ENCODE results near the gene RLBP1.

RLBP1 gene

DNA sequence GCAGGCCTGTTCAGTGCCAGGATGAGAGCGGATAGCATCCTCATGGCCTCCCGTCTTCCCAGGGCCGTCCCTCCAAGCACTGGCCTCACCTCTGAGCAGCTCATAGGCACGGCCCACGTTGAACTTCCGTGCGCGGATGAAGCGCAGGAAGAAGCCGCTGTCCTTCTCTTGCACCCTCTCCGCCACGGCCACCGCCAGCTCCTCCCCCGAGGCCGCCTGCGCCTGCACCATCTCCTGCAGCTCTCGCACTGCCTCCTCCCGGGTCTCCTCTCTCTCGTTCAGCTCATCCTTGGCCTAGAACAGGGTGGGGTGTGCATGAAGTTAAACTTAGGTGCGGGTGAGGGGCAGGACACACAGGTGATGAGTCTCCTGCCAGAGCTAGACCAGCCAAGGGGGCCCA, 4.3 kb downstream of the RLBP1 start:
- TF ChIP-seq, protein P1, sequence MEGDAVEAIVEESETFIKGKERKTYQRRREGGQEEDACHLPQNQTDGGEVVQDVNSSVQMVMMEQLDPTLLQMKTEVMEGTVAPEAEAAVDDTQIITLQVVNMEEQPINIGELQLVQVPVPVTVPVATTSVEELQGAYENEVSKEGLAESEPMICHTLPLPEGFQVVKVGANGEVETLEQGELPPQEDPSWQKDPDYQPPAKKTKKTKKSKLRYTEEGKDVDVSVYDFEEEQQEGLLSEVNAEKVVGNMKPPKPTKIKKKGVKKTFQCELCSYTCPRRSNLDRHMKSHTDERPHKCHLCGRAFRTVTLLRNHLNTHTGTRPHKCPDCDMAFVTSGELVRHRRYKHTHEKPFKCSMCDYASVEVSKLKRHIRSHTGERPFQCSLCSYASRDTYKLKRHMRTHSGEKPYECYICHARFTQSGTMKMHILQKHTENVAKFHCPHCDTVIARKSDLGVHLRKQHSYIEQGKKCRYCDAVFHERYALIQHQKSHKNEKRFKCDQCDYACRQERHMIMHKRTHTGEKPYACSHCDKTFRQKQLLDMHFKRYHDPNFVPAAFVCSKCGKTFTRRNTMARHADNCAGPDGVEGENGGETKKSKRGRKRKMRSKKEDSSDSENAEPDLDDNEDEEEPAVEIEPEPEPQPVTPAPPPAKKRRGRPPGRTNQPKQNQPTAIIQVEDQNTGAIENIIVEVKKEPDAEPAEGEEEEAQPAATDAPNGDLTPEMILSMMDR (IDR thresholded peaks at IDR 0.05; ENCODE audit: low read depth, low read length) = no peak
- no peak for DNase-seq (ENCODE audit: extremely low read depth, low read depth)

DNA sequence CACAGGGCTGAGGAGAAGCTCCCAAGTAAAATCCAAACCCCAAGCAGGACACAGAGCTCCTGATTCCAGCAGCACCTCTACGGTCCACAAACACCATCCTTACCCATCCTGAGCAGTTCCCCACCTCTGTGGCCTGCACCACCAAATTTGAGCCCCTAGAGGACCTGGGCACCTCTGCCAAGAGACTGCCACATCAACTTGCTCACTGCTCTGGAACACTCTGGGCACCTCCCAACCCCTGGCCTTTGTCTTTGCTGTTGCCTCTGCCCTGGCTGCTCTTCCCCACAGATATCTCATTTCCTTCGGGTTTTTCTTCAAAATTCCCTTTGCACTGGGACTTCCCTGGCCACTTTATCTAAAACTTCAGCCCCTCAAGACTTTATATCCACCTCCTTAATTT, 5.8 kb downstream of the RLBP1 start:
- TF ChIP-seq, protein P1 (IDR thresholded peaks at IDR 0.05; ENCODE audit: low read depth, low read length) = no peak
- no peak for DNase-seq (ENCODE audit: extremely low read depth, low read depth)

DNA sequence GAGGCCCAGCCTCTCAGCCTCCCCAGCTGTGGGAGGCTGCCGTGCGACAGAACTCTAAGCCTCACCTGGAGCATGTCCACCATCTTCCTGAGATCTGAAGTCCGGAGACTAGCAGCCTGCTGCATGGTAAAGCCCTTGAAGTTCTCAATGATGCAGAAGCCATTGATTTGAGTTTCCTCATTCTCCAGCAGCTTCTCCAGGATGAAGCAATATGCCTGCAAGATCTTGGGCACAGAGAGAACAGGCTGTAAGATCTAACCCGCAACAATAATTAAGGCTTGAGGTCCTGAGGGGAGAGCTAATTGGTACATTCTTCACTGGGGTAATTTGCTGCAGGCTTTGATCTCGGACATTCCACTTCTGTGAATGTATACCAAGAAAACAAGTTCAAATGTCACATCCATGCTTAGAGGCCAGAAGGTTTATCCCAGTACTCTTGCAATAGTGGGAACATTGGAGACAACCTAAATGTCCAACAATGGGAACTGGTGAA, 9.7 kb downstream of the RLBP1 start:
- TF ChIP-seq, protein P1 (IDR thresholded peaks at IDR 0.05; ENCODE audit: low read depth, low read length) = no peak
- DNase-seq (ENCODE audit: extremely low read depth, low read depth) = no peak

DNA sequence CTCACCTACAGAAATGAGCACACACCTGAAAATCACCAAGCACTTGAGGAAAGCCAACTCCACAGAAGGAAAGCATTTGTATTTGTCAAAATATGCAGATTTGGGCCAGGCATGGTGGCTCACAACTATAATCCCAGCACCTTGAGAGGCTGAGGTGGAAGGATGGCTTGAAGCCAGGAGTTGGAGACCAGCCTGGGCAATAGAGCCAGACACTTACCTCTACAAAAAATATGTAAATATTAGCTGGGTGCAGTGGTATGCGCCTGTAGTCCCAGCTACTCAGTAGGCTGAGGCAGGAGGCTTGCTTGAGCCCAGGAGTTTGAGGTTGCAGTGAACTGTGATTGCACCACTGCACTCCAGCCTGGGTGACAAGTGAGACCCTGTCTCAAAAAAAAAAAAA, 12.3 kb downstream of the RLBP1 start:
- DNase-seq (ENCODE audit: extremely low read depth, low read depth) = no peak
- TF ChIP-seq, protein P1 (IDR thresholded peaks at IDR 0.05; ENCODE audit: low read depth, low read length) = no peak

DNA sequence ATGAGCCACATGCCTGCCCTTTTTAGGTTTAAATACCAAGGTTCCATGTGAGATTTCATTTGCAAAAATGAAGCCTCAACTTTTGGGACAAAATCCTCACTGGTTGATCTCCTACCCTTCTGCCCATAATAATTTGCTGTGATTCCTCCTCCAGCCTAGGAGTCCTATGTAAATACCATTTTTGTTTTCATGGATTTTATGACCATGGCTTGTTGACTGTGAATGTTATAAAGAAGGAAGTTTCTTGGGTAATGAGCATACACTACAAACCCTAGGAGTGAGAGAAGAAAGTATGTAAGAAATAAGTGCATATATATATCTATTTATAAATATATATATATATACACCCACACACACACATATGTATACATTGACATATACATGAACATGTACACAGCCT, 13.1 kb downstream of the RLBP1 start:
- TF ChIP-seq, protein P1 (IDR thresholded peaks at IDR 0.05; ENCODE audit: low read depth, low read length) = no peak
- no peak for DNase-seq (ENCODE audit: extremely low read depth, low read depth)

DNA sequence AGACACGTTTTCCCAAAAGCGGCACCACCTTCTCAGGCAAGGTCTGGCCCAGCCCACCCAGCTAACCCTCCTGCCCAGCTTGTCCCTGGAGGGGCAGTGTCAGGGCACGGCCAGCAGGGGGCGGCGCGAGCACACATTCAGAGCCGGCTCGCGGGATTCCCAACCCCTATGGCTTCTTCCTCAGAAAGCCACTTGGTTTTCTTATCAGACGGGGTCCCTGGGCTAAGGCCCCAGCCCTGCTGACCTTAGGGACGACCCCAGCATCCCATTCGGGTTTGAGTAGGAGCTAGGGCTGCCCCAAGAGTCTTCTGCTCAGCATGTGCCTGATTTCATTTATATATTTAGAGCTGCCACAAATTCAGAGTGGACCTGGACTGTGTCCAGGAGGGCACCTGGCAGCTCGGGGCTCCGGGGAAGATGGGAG, 14.5 kb downstream of the RLBP1 start:
- TF ChIP-seq, protein P1 (IDR thresholded peaks at IDR 0.05; ENCODE audit: low read depth, low read length) = peak; percentile 100
- DNase-seq (ENCODE audit: extremely low read depth, low read depth) = peak; percentile 15

DNA sequence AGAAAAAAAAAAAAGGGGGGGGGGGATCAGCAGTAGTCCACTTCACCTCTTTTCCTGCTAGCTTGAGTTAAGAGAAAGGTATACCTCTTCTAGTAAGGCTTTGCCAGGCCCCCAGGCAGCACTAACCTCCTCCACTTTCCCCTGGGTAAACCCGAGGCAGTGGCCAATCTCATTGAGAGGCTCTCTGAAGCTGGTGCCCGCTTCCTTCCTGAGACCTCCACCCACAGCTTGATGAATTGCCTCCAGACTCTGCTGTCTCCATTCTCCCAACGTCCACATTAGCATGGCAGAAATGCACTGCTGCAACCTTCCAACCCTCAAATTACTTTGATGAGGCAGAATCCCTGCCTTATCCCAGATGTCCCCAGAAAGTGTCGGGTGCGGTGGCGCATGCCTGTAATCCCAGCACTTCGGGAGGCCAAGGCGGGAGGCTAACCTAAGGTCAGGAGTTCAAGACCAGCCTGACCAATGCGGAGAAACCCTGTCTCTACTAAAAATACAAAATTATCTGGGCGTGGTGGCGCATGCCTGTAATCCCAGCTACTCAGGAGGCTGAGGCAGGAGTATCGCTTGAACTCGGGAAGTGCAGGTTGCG, 15.3 kb downstream of the RLBP1 start:
- TF ChIP-seq, protein P1 (IDR thresholded peaks at IDR 0.05; ENCODE audit: low read depth, low read length) = no peak
- no peak for DNase-seq (ENCODE audit: extremely low read depth, low read depth)
